Thyroid gland (tissue), 4 donors: ENCODE measurements around the gene MYO1D.

Source experiments
- CTCF ChIP-seq, 6 experiments: fragments of 200-600 bp in 3 of 6; fragments of 450-650 bp in 3 of 6; sonication (generic) in 3 of 6; IDR thresholded peaks; one replicate each; pipeline ENCODE4 v1.5.1; 2016 to 2019; ENCODE audit warnings: antibody characterized with exemption in 6 of 6, mild to moderate bottlenecking in 2 of 6, inconsistent platforms in 1 of 6, moderate library complexity in 1 of 6
- POLR2A ChIP-seq, 2 donors: fragments of 450-650 bp; IDR thresholded peaks; one replicate each; pipeline ENCODE4 v1.6.1; 2017; ENCODE audit warnings: antibody characterized with exemption in 2 of 2, mild to moderate bottlenecking in 2 of 2, moderate library complexity in 1 of 2

GRCh38 chr17:32846143-32846542, 30.8 kb downstream of the MYO1D start:
- no peak for TF ChIP-seq CTCF (IDR thresholded peaks at IDR 0.05)
- TF ChIP-seq POLR2A (IDR thresholded peaks at IDR 0.05): no peak
